ENCODE measurements around the gene UTP4.

DNA sequence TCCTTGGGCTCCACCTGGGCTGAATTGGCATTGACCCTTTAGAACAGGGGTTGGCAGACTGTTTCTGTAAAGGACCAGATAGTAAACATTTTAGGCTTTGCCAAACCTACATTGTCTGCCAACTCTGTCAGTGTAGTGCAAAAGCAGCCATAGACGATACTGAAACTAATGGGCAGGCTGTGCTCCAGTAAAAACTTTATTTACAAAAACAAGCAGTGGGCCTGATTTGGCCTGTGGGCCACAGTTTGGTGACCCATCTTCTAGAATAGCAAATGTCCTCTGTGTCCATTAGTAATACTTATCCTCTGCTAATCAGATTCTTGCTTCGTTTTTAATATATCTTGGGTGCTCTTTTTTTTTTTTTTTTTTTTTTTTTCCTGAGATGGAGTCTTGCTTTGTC is 6.2 kb downstream of the UTP4 start:
- TF ChIP-seq, protein P1, sequence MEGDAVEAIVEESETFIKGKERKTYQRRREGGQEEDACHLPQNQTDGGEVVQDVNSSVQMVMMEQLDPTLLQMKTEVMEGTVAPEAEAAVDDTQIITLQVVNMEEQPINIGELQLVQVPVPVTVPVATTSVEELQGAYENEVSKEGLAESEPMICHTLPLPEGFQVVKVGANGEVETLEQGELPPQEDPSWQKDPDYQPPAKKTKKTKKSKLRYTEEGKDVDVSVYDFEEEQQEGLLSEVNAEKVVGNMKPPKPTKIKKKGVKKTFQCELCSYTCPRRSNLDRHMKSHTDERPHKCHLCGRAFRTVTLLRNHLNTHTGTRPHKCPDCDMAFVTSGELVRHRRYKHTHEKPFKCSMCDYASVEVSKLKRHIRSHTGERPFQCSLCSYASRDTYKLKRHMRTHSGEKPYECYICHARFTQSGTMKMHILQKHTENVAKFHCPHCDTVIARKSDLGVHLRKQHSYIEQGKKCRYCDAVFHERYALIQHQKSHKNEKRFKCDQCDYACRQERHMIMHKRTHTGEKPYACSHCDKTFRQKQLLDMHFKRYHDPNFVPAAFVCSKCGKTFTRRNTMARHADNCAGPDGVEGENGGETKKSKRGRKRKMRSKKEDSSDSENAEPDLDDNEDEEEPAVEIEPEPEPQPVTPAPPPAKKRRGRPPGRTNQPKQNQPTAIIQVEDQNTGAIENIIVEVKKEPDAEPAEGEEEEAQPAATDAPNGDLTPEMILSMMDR (IDR thresholded peaks at IDR 0.05) = no peak
- no peak for TF ChIP-seq POLR2A (IDR thresholded peaks at IDR 0.05)

All from lower leg skin (tissue), 3 donors.